PC-3 (cell line): ENCODE results near the gene EPO. TPM values are rescaled to one million over a fixed set of nuclear protein-coding genes. Genes with fewer than 3 reads are reported as not detected.

ENCODE experiments used
- ATAC-seq: fragments of 200-7000 bp; cut with Tn5 transposase; 2 replicates; pipeline ENCODE4 v1.9.1; 2020; ENCODE audit warnings: mild to moderate bottlenecking, moderate library complexity
- BruUV-seq: library from RNA; stranded (reverse); fragments of 400-500 nt; replicated peaks from 2 replicates; lab custom pipeline; 2021; lab: Mats Ljungman, UMichigan
- CTCF ChIA-PET: fragments of 300-600 bp; sonication (Branson Sonifier 250); formaldehyde crosslinking; loops from one replicate; lab custom pipeline; 2022; ENCODE audit warnings: antibody characterized with exemption; lab: Charles Lee
- POLR2A ChIA-PET: fragments of 300-600 bp; sonication (Branson Sonifier 250); formaldehyde crosslinking; loops from one replicate; lab custom pipeline; 2022; ENCODE audit warnings: antibody characterized with exemption; ENCODE audit not compliant: unreplicated experiment; lab: Charles Lee
- DNase-seq: peaks from one replicate; pipeline ENCODE4 v3.0.0-alpha.2; 2015
- H2AFZ ChIP-seq: fragments of 300-600 bp; sonication (generic); 2 replicates; pipeline ENCODE4 v1.6.0; 2016; ENCODE audit warnings: antibody characterized with exemption, low read length
- H3F3A ChIP-seq: fragments of 300-600 bp; sonication (generic); one replicate; pipeline ENCODE4 v1.6.0; 2017; ENCODE audit warnings: antibody characterized with exemption, low read length, control low read depth, mild to moderate bottlenecking; ENCODE audit not compliant: unreplicated experiment
- H3K27ac ChIP-seq: fragments of 300-600 bp; sonication (generic); 2 replicates; pipeline ENCODE4 v1.5.1; 2016; ENCODE audit warnings: mild to moderate bottlenecking, low read length
- H3K27me3 ChIP-seq: fragments of 300-600 bp; sonication (generic); 2 replicates; pipeline ENCODE4 v1.6.1; 2016; ENCODE audit warnings: low read length, mixed read lengths
- H3K36me3 ChIP-seq: fragments of 300-600 bp; sonication (generic); 2 replicates; pipeline ENCODE4 v1.6.1; 2016; ENCODE audit warnings: low read depth, mixed run types, low read length, mixed read lengths
- H3K4me1 ChIP-seq: fragments of 300-600 bp; sonication (generic); 2 replicates; pipeline ENCODE4 v1.5.1; 2016; ENCODE audit warnings: low read length; ENCODE audit not compliant: insufficient read depth
- H3K4me2 ChIP-seq: fragments of 300-600 bp; sonication (generic); 2 replicates; pipeline ENCODE4 v1.6.0; 2016; ENCODE audit warnings: low read length
- H3K4me3 ChIP-seq: fragments of 300-600 bp; sonication (generic); 2 replicates; pipeline ENCODE4 v1.5.1; 2016; ENCODE audit warnings: mild to moderate bottlenecking, low read length, mixed read lengths
- H3K79me2 ChIP-seq: fragments of 300-600 bp; sonication (generic); 2 replicates; pipeline ENCODE4 v1.6.1; 2017; ENCODE audit warnings: low read length, mixed read lengths
- H3K9ac ChIP-seq: fragments of 300-600 bp; sonication (generic); 2 replicates; pipeline ENCODE4 v1.6.0; 2016; ENCODE audit warnings: mild to moderate bottlenecking, low read length
- H3K9me2 ChIP-seq: fragments of 300-600 bp; sonication (generic); replicated peaks from 2 replicates; pipeline ENCODE4 v1.6.1; 2016; ENCODE audit warnings: mixed run types, low read length, mixed read lengths
- H3K9me3 ChIP-seq: fragments of 300-600 bp; sonication (generic); 2 replicates; pipeline ENCODE4 v1.6.1; 2016; ENCODE audit warnings: low read length, mixed read lengths
- H4K20me1 ChIP-seq: fragments of 300-600 bp; sonication (generic); 2 replicates; pipeline ENCODE4 v1.6.1; 2016; ENCODE audit warnings: low read length, mixed read lengths
- EZH2 ChIP-seq: fragments of 300-600 bp; sonication (generic); IDR thresholded peaks from one replicate; pipeline ENCODE4 v1.6.1; 2017; ENCODE audit warnings: antibody characterized with exemption, mild to moderate bottlenecking, low read length; ENCODE audit not compliant: unreplicated experiment
- EZH2phosphoT487 ChIP-seq: fragments of 300-600 bp; sonication (generic); IDR thresholded peaks from 2 replicates; pipeline ENCODE4 v1.6.1; 2018; ENCODE audit warnings: mild to moderate bottlenecking, antibody characterized with exemption, low read length, borderline replicate concordance
- intact Hi-C: fragments of 100-400 bp; cut with micrococcal nuclease; formaldehyde crosslinking; loops from 2 replicates; pipeline ENCODE4 v1.9.0; 2023
- total RNA-seq: library from RNA; depleted of rRNA; stranded (reverse); fragments of >200 nt; gene quantifications from 2 replicates; pipeline ENCODE4 v1.2.3, GENCODE V29; 2014
- TF ChIP-seq, protein P1 (sequence below): fragments of 300-600 bp; sonication (generic); conservative IDR thresholded peaks from 2 replicates; pipeline ENCODE4 v1.5.1; 2017; ENCODE audit warnings: antibody characterized with exemption, low read depth, mild to moderate bottlenecking, low read length

EPO gene
- total RNA-seq, 1 experiment from 2014 or later: not detected

DNA sequence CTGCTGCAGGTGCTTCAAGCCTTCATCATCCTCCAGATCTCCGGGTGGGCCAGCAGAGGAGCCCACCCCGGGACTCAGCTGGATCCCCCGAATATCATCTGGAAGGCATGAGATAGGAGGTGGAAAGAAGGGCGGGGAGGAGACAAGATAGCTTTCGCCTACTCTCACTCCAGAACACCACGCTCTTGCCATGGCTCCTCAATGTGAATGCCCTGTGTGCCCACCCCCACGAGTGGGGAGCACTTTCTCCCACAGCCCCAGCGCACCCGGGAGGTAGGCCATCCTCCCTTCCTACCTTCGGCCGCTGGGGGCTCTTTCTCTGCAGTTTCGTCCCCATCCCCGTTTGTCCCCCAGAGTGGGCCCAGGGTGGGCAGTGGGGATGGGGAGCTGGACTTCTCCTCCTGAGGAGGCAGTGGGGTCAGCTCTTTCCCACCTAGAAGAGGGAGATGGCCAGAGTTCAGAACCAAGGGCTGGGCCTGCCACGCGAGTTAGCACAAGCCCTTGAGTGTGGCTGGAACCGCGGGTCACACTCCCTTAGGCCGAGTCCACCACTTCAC, 35.1 kb upstream of the EPO start:
- Histone ChIP-seq H3K4me1 (no peaks in the 10 kb centered on the region), H4K20me1 (no peaks in the 10 kb centered on the region), H3K9me3 (no peaks in the 10 kb centered on the region), H3K27ac (no peak overlapping the region), H3K4me2 (no peak overlapping the region), H3K27me3 (no peaks in the 10 kb centered on the region), H3K4me3 (no peak overlapping the region), H3K9me2 (no peaks in the 10 kb centered on the region), H2AFZ (no peak overlapping the region), H3F3A (no peaks in the 10 kb centered on the region), H3K9ac (no peak overlapping the region), H3K36me3 (peaks cover 14% of the 10 kb centered on the region), H3K79me2 (peaks cover 19% of the 10 kb centered on the region)
- BruUV-seq: no TSS peak
- ATAC-seq: no peak
- ChIA-PET POLR2A (interaction anchor here (0.6 kb wide), 1 partner anchor 26 kb away, joined by 4 read pairs; no protein-coding TSS in a partner anchor), CTCF (interaction anchor here (0.6 kb wide), 1 partner anchor 72 kb away, joined by 3 read pairs; no protein-coding TSS in a partner anchor)
- intact Hi-C loops: no loop called here
- DNase-seq: no peak
- TF ChIP-seq, protein P1, sequence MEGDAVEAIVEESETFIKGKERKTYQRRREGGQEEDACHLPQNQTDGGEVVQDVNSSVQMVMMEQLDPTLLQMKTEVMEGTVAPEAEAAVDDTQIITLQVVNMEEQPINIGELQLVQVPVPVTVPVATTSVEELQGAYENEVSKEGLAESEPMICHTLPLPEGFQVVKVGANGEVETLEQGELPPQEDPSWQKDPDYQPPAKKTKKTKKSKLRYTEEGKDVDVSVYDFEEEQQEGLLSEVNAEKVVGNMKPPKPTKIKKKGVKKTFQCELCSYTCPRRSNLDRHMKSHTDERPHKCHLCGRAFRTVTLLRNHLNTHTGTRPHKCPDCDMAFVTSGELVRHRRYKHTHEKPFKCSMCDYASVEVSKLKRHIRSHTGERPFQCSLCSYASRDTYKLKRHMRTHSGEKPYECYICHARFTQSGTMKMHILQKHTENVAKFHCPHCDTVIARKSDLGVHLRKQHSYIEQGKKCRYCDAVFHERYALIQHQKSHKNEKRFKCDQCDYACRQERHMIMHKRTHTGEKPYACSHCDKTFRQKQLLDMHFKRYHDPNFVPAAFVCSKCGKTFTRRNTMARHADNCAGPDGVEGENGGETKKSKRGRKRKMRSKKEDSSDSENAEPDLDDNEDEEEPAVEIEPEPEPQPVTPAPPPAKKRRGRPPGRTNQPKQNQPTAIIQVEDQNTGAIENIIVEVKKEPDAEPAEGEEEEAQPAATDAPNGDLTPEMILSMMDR: no peak
- TF ChIP-seq EZH2: no peak
- TF ChIP-seq EZH2phosphoT487: no peak

DNA sequence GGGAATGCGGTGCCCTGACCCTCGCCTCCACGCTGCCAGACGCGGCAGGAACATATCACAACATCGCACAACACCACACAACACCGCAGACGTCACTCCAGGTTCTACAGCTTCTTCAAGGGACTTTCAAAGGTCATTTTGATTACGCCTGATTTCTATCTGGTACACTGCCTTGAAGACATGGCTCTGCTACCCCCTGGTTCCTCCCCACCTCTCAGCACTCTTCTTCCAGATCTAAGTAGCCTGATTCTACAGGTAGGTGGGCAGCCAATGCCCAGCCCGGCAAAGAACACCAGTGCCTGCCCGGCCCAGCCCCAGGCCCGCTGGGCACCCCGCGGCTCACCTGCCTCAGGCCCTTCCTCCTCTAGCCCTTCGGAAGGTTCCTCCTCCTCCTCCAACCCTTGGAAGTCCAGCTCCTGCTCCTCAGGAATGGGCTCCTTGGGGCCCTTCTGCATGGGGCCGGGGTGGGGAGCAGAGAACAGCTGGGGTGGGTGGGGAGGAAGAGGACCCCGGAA, 34.6 kb upstream of the EPO start:
- Histone ChIP-seq H3K9me2 (no peaks in the 10 kb centered on the region), H3K9ac (no peak overlapping the region), H3K4me3 (no peak overlapping the region), H3K9me3 (no peaks in the 10 kb centered on the region), H4K20me1 (no peaks in the 10 kb centered on the region), H2AFZ (no peak overlapping the region), H3F3A (no peaks in the 10 kb centered on the region), H3K4me1 (no peaks in the 10 kb centered on the region), H3K79me2 (peaks cover 24% of the 10 kb centered on the region), H3K27me3 (no peaks in the 10 kb centered on the region), H3K4me2 (no peak overlapping the region), H3K27ac (no peak overlapping the region), H3K36me3 (peaks cover 14% of the 10 kb centered on the region)
- ATAC-seq (no peak), DNase-seq (no peak)
- ChIA-PET POLR2A (interaction anchor here (0.6 kb wide), 1 partner anchor 26 kb away, joined by 4 read pairs; no protein-coding TSS in a partner anchor), CTCF (no interaction called here)
- TF ChIP-seq, protein P1: no peak
- no peak for TF ChIP-seq EZH2phosphoT487
- TF ChIP-seq EZH2: no peak
- no TSS peak for BruUV-seq
- intact Hi-C loops: no loop called here

DNA sequence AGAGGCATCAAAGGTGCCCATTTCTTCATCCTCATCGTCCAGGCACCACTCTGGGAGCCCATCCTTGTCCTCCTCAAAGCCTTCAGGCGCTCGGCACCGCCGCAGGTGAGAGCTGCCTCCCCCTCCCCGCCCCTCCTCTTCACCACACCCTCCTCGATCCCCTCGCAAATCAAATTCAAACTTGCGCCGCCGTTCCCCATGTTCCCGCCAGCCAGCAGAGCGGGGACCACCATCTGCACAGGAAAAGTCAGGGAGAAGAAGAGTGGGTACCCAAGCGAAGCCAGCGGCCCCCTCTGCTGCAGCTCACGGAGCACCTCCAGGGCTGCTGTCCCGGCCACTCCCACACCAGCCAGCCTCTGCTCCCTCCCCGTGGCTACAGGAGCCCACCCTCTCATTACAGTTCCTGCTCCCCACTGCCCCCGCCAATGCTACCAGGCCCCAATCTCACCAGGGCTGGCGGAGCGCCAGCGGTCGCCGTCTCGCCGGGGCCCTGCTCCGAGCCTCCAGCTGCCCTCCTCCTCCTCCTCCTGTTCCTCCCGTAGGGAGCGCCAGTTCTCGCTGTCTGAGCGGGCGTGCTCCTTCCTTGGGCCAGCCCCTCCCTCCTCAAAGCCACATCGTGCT, 34.0 kb upstream of the EPO start:
- Histone ChIP-seq H3K4me1 (no peaks in the 10 kb centered on the region; the same call in 1 of the 2 replicates), H3K4me3 (no peak overlapping the region), H3K9me3 (no peaks in the 10 kb centered on the region), H3K79me2 (peaks cover 30% of the 10 kb centered on the region), H3K27me3 (no peaks in the 10 kb centered on the region), H3K9ac (no peak overlapping the region), H3K4me2 (no peak overlapping the region), H2AFZ (no peak overlapping the region), H3K9me2 (no peaks in the 10 kb centered on the region), H3K36me3 (peaks cover 14% of the 10 kb centered on the region), H4K20me1 (peaks cover 5% of the 10 kb centered on the region), H3F3A (no peaks in the 10 kb centered on the region), H3K27ac (no peak overlapping the region)
- no TSS peak for BruUV-seq
- DNase-seq: no peak
- ChIA-PET POLR2A (no interaction called here), CTCF (no interaction called here)
- no peak for ATAC-seq
- intact Hi-C loops: no loop called here
- TF ChIP-seq, protein P1: no peak
- TF ChIP-seq EZH2 (no peak), EZH2phosphoT487 (no peak)
